Lung (tissue), 12 donors: Measurements from ENCODE around the gene DHRS1. TPM values are rescaled to one million over a fixed set of nuclear protein-coding genes. Genes with fewer than 3 reads are reported as not detected.
A peak's percentile ranks its signal among the peaks of the same experiment; 100 is the strongest.

Experiments
- ATAC-seq: fragments of 200-7000 bp; cut with Tn5 transposase; one replicate; pipeline ENCODE4 v1.9.1; 2020; ENCODE audit warnings: moderate number of reproducible peaks; ENCODE audit not compliant: insufficient read depth, low FRiP score
- DNase-seq, 3 donors: peaks; one replicate each; pipeline ENCODE4 v3.0.0-alpha.2; 2013 to 2017
- H3K27ac ChIP-seq, 2 donors: one replicate each; pipeline ENCODE4 v1.5.1; 2013; ENCODE audit warnings: mild to moderate bottlenecking in 2 of 2, moderate library complexity in 2 of 2, control low read depth in 1 of 2, inconsistent platforms in 1 of 2, low read depth in 1 of 2, low read length in 1 of 2
- H3K27me3 ChIP-seq, 3 donors: one replicate each; pipeline ENCODE4 v1.5.1; 2013; ENCODE audit warnings: low read length in 2 of 3; ENCODE audit not compliant: control insufficient read depth in 3 of 3, insufficient read depth in 3 of 3
- H3K36me3 ChIP-seq, 4 donors: one replicate each; pipeline ENCODE4 v1.5.1; 2013; ENCODE audit warnings: low read length in 4 of 4, mild to moderate bottlenecking in 1 of 4, moderate library complexity in 1 of 4; ENCODE audit not compliant: control insufficient read depth in 4 of 4, insufficient read depth in 4 of 4
- H3K4me1 ChIP-seq, 5 donors: one replicate each; pipeline ENCODE4 v1.5.1; 2013; ENCODE audit warnings: low read length in 5 of 5, mild to moderate bottlenecking in 2 of 5, moderate library complexity in 1 of 5; ENCODE audit not compliant: control insufficient read depth in 5 of 5, insufficient read depth in 5 of 5
- H3K4me3 ChIP-seq: one replicate; pipeline ENCODE4 v1.5.1; 2013; ENCODE audit warnings: mild to moderate bottlenecking, control low read depth, moderate library complexity
- H3K9ac ChIP-seq, 2 donors: one replicate each; pipeline ENCODE4 v1.5.1; 2013; ENCODE audit warnings: low read length in 2 of 2, control low read depth in 1 of 2; ENCODE audit not compliant: insufficient read depth in 1 of 2
- H3K9me3 ChIP-seq, 4 donors: one replicate each; pipeline ENCODE4 v1.5.1; 2013; ENCODE audit warnings: low read length in 3 of 4, mild to moderate bottlenecking in 1 of 4, moderate library complexity in 1 of 4; ENCODE audit not compliant: control insufficient read depth in 4 of 4, insufficient read depth in 3 of 4
- WGBS, 2 donors: extraction: QIAGEN DNeasy Blood & Tissue Kit; methylation state at CpG; one replicate each; pipeline ENCODE4 v1.1.7; 2013; 5-methylcytosine and 5-hydroxymethylcytosine counted together
- polyA plus RNA-seq, 2 donors: library from polyadenylated mRNA; stranded (reverse); fragments of 200-250 nt; gene quantifications; one replicate each; pipeline ENCODE4 v1.2.1, GENCODE V29; 2013
- total RNA-seq, 2 donors: library from RNA; depleted of rRNA in 1 of 2; stranded (reverse); fragments of >200 nt in 1 of 2; gene quantifications; one replicate each; pipeline ENCODE4 v1.2.1, GENCODE V29; 2014 to 2021
- TF ChIP-seq, protein P1 (sequence below): IDR thresholded peaks from 2 replicates; pipeline ENCODE4 v1.5.1; 2012; ENCODE audit warnings: mild to moderate bottlenecking; ENCODE audit errors: control extremely low read depth, extremely low read depth
- donor health status: control.
- donor health status: control.
- donor health status: Bipolar disorder and iron deficiency.
- donor health status: healthy.
- donor health status: DM: yes; HTN: yes; CAD: no.

The DHRS1 gene
- total and polyA plus RNA-seq, 4 donors = 20.6 to 27.8 (median 22.4) TPM

GRCh38 chr14:24271834-24272263 lies 27.7 kb downstream of the DHRS1 start:
- ATAC-seq (no peak), DNase-seq (no peak)
- 20 to 23% methylated on average over 3 of the region's 3 CpGs for WGBS, 2 donors
- peak overlapping the region; percentile 59 to 71 for H3K9ac ChIP-seq
- H3K27ac ChIP-seq = peak overlapping the region; percentile 97 to 98
- TF ChIP-seq, protein P1, sequence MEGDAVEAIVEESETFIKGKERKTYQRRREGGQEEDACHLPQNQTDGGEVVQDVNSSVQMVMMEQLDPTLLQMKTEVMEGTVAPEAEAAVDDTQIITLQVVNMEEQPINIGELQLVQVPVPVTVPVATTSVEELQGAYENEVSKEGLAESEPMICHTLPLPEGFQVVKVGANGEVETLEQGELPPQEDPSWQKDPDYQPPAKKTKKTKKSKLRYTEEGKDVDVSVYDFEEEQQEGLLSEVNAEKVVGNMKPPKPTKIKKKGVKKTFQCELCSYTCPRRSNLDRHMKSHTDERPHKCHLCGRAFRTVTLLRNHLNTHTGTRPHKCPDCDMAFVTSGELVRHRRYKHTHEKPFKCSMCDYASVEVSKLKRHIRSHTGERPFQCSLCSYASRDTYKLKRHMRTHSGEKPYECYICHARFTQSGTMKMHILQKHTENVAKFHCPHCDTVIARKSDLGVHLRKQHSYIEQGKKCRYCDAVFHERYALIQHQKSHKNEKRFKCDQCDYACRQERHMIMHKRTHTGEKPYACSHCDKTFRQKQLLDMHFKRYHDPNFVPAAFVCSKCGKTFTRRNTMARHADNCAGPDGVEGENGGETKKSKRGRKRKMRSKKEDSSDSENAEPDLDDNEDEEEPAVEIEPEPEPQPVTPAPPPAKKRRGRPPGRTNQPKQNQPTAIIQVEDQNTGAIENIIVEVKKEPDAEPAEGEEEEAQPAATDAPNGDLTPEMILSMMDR = no peak
- no peaks in the 10 kb centered on the region for H3K9me3 ChIP-seq
- peaks cover 4 to 11% (median 6%) of the 10 kb centered on the region in 5 donors for H3K4me1 ChIP-seq
- H3K27me3 ChIP-seq = no peaks in the 10 kb centered on the region
- H3K4me3 ChIP-seq = peak overlapping the region; percentile 55
- peaks cover 3 to 24% (median 6%) of the 10 kb centered on the region in 4 donors for H3K36me3 ChIP-seq

DNA sequence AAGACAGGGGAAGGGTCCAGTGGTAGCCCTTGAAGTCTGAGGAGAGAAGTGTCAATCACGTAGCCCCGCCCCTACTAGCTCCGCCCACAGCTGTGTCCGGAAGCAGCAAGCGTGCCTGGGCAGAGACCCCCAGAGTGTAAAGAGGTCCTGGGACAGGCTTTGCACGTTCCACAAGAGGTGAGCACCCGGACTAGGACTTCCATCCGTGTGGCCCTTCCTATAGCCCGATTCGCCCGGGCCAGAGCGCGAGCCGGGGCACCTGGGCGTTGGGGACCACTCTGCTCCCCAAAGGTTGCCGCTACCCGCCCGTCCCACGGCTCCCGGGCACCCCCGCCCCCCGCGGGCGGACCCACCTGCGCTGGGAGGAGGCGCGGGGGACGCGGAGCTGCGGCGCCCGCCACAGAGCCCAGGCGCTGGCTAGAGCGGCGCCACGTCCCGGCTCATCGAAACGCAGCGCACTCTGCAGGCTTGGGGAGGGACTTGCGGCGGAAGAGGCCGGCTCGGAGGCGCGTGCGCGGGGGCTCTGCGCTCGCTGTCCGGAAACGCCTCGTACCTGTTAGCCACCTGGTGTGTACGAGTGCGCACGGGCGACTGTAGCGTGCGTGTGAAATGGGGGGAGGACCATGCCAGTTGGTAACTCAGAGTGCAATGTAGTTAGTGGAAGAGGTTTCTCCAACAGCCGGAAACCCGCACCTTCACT lies 28.3 kb downstream of the DHRS1 start, which contains the start of gene RABGGTA:
TSS of gene RABGGTA (minus strand) at position 464 of the 700 bp plus-strand sequence. CDS start 482 bp downstream, outside the sequence.
- WGBS, 2 donors = 0% methylated on average over 54 to 61 of the region's 61 CpGs

DNA sequence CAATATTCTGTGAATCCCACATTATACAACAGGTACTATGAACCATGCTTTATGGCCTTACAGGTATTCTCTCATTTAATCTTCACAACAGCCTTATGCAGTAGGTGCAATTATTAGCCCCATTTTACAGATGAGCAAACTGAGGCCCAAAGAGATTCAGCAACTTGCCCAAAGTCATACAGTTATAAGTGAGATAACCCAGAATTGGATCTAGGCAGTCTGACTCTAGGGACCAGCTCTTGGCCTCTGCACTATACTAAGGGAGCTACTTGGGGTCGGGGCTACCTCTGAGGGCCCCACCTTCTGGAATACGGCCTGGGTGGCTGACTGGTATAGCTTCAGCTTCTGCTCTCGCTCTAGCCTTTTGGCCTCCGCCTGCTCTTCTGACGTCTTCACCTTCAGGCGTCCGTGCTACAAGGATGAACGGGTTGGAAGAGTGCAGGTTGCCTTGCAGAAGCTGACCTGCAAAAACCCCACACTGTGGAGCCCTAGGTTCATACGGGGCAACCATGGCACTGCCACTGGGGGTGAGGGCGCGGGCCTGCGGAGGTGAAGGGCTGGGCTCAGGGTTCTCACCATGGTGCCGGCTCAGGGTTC lies 28.9 kb downstream of the DHRS1 start:
- Histone ChIP-seq H3K9ac (peak overlapping the region; percentile 59 to 80), H3K4me3 (peak overlapping the region; percentile 83), H3K36me3 (peaks cover 3 to 35% (median 7%) of the 10 kb centered on the region in 4 donors), H3K4me1 (peaks cover 4 to 11% (median 6%) of the 10 kb centered on the region in 5 donors), H3K9me3 (no peaks in the 10 kb centered on the region), H3K27me3 (no peaks in the 10 kb centered on the region), H3K27ac (peak overlapping the region; percentile 97 to 98)
- 14 to 15% methylated on average over 13 of the region's 13 CpGs for WGBS, 2 donors
- TF ChIP-seq, protein P1 = no peak
- DNase-seq (no peak), ATAC-seq (no peak)

More for the DNA sequence above, 28.3 kb downstream of the DHRS1 start, which contains the start of gene RABGGTA:
- peak; percentile 91 for ATAC-seq
- TF ChIP-seq, protein P1 = peak; percentile 64
- peak; percentile 89 to 95 (median 90) for DNase-seq
- Histone ChIP-seq H3K27ac (peak within 1 kb of the TSS; percentile 97 to 98), H3K9me3 (no peaks in the 10 kb centered on the region), H3K9ac (peak within 1 kb of the TSS; percentile 59 to 80), H3K36me3 (peaks cover 3 to 30% (median 7%) of the 10 kb centered on the region in 4 donors), H3K4me3 (peak within 1 kb of the TSS; percentile 83), H3K27me3 (no peaks in the 10 kb centered on the region), H3K4me1 (peaks cover 4 to 11% (median 6%) of the 10 kb centered on the region in 5 donors)
